Activated T-helper 17 cell treated with anti-CD3 and anti-CD28 coated beads, Interleukin-2, amount 50 U/mL, for 72 hours (primary cell): Measurements from ENCODE around the gene OR4K15. TPM values are rescaled to one million over a fixed set of nuclear protein-coding genes. Genes with fewer than 3 reads are reported as not detected.
A peak's percentile ranks its signal among the peaks of the same experiment; 100 is the strongest.
"Not testable (repeated sequence)": the region's sequence is repeated elsewhere in the genome, so short reads cannot be mapped to it uniquely, and the experiment has no call there.

Experiments
- ATAC-seq: fragments of 150-1000 bp; cut with Tn5 transposase; replicated peaks from 2 replicates; pipeline ENCODE4 v1.10.0; 2021; ENCODE audit warnings: mild to moderate bottlenecking, moderate library complexity
- H3K27ac Mint-ChIP-seq: one replicate; pipeline ENCODE4 v1.8.0; 2022; ENCODE audit warnings: mixed read lengths
- H3K27me3 Mint-ChIP-seq: one replicate; pipeline ENCODE4 v1.8.0; 2022; ENCODE audit warnings: mixed read lengths
- H3K36me3 Mint-ChIP-seq: one replicate; pipeline ENCODE4 v1.8.0; 2022; ENCODE audit warnings: low read depth, mild to moderate bottlenecking, mixed read lengths
- H3K4me1 Mint-ChIP-seq: one replicate; pipeline ENCODE4 v1.8.0; 2022; ENCODE audit warnings: mixed read lengths
- H3K4me3 Mint-ChIP-seq: one replicate; pipeline ENCODE4 v1.8.0; 2022; ENCODE audit warnings: mild to moderate bottlenecking, mixed read lengths
- H3K9me3 Mint-ChIP-seq: one replicate; pipeline ENCODE4 v1.8.0; 2022; ENCODE audit warnings: mixed read lengths
- total RNA-seq, 2 donors: library from RNA; stranded (reverse); gene quantifications; one replicate each; pipeline ENCODE4 v1.2.3, GENCODE V29; 2022

The OR4K15 gene
- not detected for total RNA-seq

GRCh38 chr14:19975291-19975690 is at the start of gene OR4K15:
TSS of gene OR4K15 (plus strand) at chr14:19975591. CDS start at chr14:19975591, 0 bp downstream.
- Mint-ChIP-seq H3K36me3 (no peaks in the 10 kb centered on the region), H3K4me3 (peak within 1 kb of the TSS; percentile 24), H3K27me3 (no peaks in the 10 kb centered on the region), H3K4me1 (peaks cover 14% of the 10 kb centered on the region), H3K9me3 (peaks cover 12% of the 10 kb centered on the region), H3K27ac (peak within 1 kb of the TSS; percentile 65)
- ATAC-seq, result no peak

GRCh38 chr14:19930617-19931016 is 44.8 kb upstream of the OR4K15 start, which contains the start of gene OR4K1:
TSS of gene OR4K1 (plus strand) at chr14:19930917. CDS start at chr14:19935667, 4,750 bp downstream.
- Mint-ChIP-seq H3K27ac (no peak within 1 kb of the TSS), H3K9me3 (peaks cover 4% of the 10 kb centered on the region), H3K4me3 (no peak within 1 kb of the TSS), H3K27me3 (peaks cover 3% of the 10 kb centered on the region), H3K36me3 (no peaks in the 10 kb centered on the region), H3K4me1 (no peaks in the 10 kb centered on the region)
- no peak for ATAC-seq

GRCh38 chr14:19941668-19942067 is 33.7 kb upstream of the OR4K15 start:
- H3K36me3 Mint-ChIP-seq, result no peaks in the 10 kb centered on the region
- H3K9me3 Mint-ChIP-seq, result peaks cover 3% of the 10 kb centered on the region
- H3K4me3 Mint-ChIP-seq, result no peak overlapping the region
- peaks cover 2% of the 10 kb centered on the region for H3K4me1 Mint-ChIP-seq
- no peaks in the 10 kb centered on the region for H3K27me3 Mint-ChIP-seq
- ATAC-seq, result no peak
- H3K27ac Mint-ChIP-seq, result no peak overlapping the region

- Mint-ChIP-seq H3K36me3 (no peaks in the 10 kb centered on the region), H3K9me3 (peaks cover 6% of the 10 kb centered on the region), H3K4me3 (no peak overlapping the region), H3K4me1 (peaks cover 5% of the 10 kb centered on the region), H3K27me3 (no peaks in the 10 kb centered on the region), H3K27ac (no peak overlapping the region)
- no peak for ATAC-seq
These were observed 27.8 kb upstream of the OR4K15 start for GRCh38 chr14:19947413-19948090.

GRCh38 chr14:19949218-19949617 is 26.2 kb upstream of the OR4K15 start:
- no peak overlapping the region for H3K4me3 Mint-ChIP-seq
- peaks cover 5% of the 10 kb centered on the region for H3K4me1 Mint-ChIP-seq
- ATAC-seq, result no peak
- peaks cover 6% of the 10 kb centered on the region for H3K9me3 Mint-ChIP-seq
- H3K27me3 Mint-ChIP-seq, result no peaks in the 10 kb centered on the region
- H3K36me3 Mint-ChIP-seq, result no peaks in the 10 kb centered on the region
- no peak overlapping the region for H3K27ac Mint-ChIP-seq

- not testable (repeated sequence) for H3K4me1 Mint-ChIP-seq, H3K27me3 Mint-ChIP-seq, H3K36me3 Mint-ChIP-seq, H3K4me3 Mint-ChIP-seq, H3K9me3 Mint-ChIP-seq, ATAC-seq, H3K27ac Mint-ChIP-seq
These were observed 5.7 kb upstream of the OR4K15 start for GRCh38 chr14:19969735-19970134.

- peak overlapping the region; percentile 65 for H3K27ac Mint-ChIP-seq
- H3K4me1 Mint-ChIP-seq, result peaks cover 14% of the 10 kb centered on the region
- peaks cover 12% of the 10 kb centered on the region for H3K9me3 Mint-ChIP-seq
- no peaks in the 10 kb centered on the region for H3K27me3 Mint-ChIP-seq
- peak; percentile 51 for ATAC-seq
- H3K4me3 Mint-ChIP-seq, result peak overlapping the region; percentile 24
- no peaks in the 10 kb centered on the region for H3K36me3 Mint-ChIP-seq
These were observed 547 bp upstream of the OR4K15 start for GRCh38 chr14:19974844-19975243.

- H3K4me3 Mint-ChIP-seq, result no peak overlapping the region
- peaks cover 10% of the 10 kb centered on the region for H3K9me3 Mint-ChIP-seq
- no peaks in the 10 kb centered on the region for H3K27me3 Mint-ChIP-seq
- ATAC-seq, result no peak
- no peaks in the 10 kb centered on the region for H3K36me3 Mint-ChIP-seq
- H3K4me1 Mint-ChIP-seq, result no peaks in the 10 kb centered on the region
- H3K27ac Mint-ChIP-seq, result no peak overlapping the region
These were observed 18.0 kb downstream of the OR4K15 start for GRCh38 chr14:19993438-19993837.

- Mint-ChIP-seq H3K27ac (no peak within 1 kb of the TSS), H3K27me3 (no peaks in the 10 kb centered on the region), H3K9me3 (peaks cover 3% of the 10 kb centered on the region), H3K4me3 (no peak within 1 kb of the TSS), H3K4me1 (no peaks in the 10 kb centered on the region), H3K36me3 (no peaks in the 10 kb centered on the region)
- no peak for ATAC-seq
These were observed 26.5 kb downstream of the OR4K15 start, which contains the start of gene OR4Q2 for GRCh38 chr14:20001863-20002262. TSS of gene OR4Q2 (plus strand) at chr14:20002163.

- Mint-ChIP-seq H3K4me1 (no peaks in the 10 kb centered on the region), H3K27me3 (no peaks in the 10 kb centered on the region), H3K36me3 (no peaks in the 10 kb centered on the region), H3K27ac (no peak overlapping the region), H3K4me3 (no peak overlapping the region), H3K9me3 (peaks cover 5% of the 10 kb centered on the region)
- no peak for ATAC-seq
These were observed 26.9 kb downstream of the OR4K15 start for GRCh38 chr14:20002319-20002718.

- Mint-ChIP-seq H3K4me1 (no peaks in the 10 kb centered on the region), H3K27me3 (no peaks in the 10 kb centered on the region), H3K9me3 (peaks cover 10% of the 10 kb centered on the region), H3K4me3 (no peak overlapping the region), H3K27ac (no peak overlapping the region), H3K36me3 (no peaks in the 10 kb centered on the region)
- ATAC-seq, result no peak
These were observed 32.8 kb downstream of the OR4K15 start for GRCh38 chr14:20008156-20008555.

- H3K27ac Mint-ChIP-seq, result no peak within 1 kb of the TSS
- no peak for ATAC-seq
- H3K4me1 Mint-ChIP-seq, result no peaks in the 10 kb centered on the region
- H3K9me3 Mint-ChIP-seq, result peaks cover 2% of the 10 kb centered on the region
- H3K4me3 Mint-ChIP-seq, result no peak within 1 kb of the TSS
- H3K36me3 Mint-ChIP-seq, result no peaks in the 10 kb centered on the region
- H3K27me3 Mint-ChIP-seq, result peaks cover 8% of the 10 kb centered on the region
These were observed 44.0 kb downstream of the OR4K15 start, which contains the start of gene OR4K14 for GRCh38 chr14:20019257-20019865. TSS of gene OR4K14 (minus strand) at chr14:20019307. CDS start at chr14:20015193, 4,114 bp downstream.
